OCI-LY7 (cell line): ENCODE measurements around the gene AMBP. TPM values are rescaled to one million over a fixed set of nuclear protein-coding genes. Genes with fewer than 3 reads are reported as not detected.

ENCODE experiments used
- BruUV-seq: library from RNA; stranded (reverse); fragments of 400-500 nt; replicated peaks from 2 replicates; lab custom pipeline; 2021; lab: Mats Ljungman, UMichigan
- CTCF ChIA-PET: fragments of 300-600 bp; sonication (Branson Sonifier 250); formaldehyde crosslinking; loops from one replicate; lab custom pipeline; 2022; ENCODE audit warnings: antibody characterized with exemption; ENCODE audit not compliant: unreplicated experiment; lab: Charles Lee
- POLR2A ChIA-PET: fragments of 300-600 bp; sonication (Branson Sonifier 250); formaldehyde crosslinking; loops from one replicate; lab custom pipeline; 2022; ENCODE audit warnings: antibody characterized with exemption; lab: Charles Lee
- DNase-seq: peaks from one replicate; pipeline ENCODE4 v3.0.0-alpha.2; 2015; ENCODE audit warnings: low spot score
- H2AFZ ChIP-seq: fragments of 200-600 bp; sonication (generic), shearing (Covaris generic); 2 replicates; pipeline ENCODE4 v1.6.1; 2014; ENCODE audit warnings: mild to moderate bottlenecking, antibody characterized with exemption, low read length, moderate library complexity
- H3K27ac ChIP-seq: fragments of 200-600 bp; sonication (generic); 2 replicates; pipeline ENCODE4 v1.5.1; 2014; ENCODE audit warnings: mixed run types, low read depth, mild to moderate bottlenecking, moderate library complexity, low read length, inconsistent platforms; ENCODE audit not compliant: poor library complexity, severe bottlenecking
- H3K36me3 ChIP-seq: fragments of 200-600 bp; sonication (generic); 2 replicates; pipeline ENCODE4 v1.6.1; 2014; ENCODE audit warnings: mild to moderate bottlenecking, antibody characterized with exemption, low read length, moderate library complexity, mixed read lengths; ENCODE audit not compliant: insufficient read depth
- H3K4me1 ChIP-seq: fragments of 200-600 bp; sonication (generic); 2 replicates; pipeline ENCODE4 v1.5.1; 2014; ENCODE audit warnings: mild to moderate bottlenecking, low read length; ENCODE audit not compliant: insufficient read depth, poor library complexity, severe bottlenecking
- H3K4me2 ChIP-seq: fragments of 200-600 bp; sonication (generic); 2 replicates; pipeline ENCODE4 v1.6.1; 2014; ENCODE audit warnings: mild to moderate bottlenecking, low read length
- H3K4me3 ChIP-seq: fragments of 200-600 bp; sonication (generic); 2 replicates; pipeline ENCODE4 v1.5.1; 2014; ENCODE audit warnings: mild to moderate bottlenecking, low read depth, low read length; ENCODE audit not compliant: poor library complexity, severe bottlenecking
- H3K79me2 ChIP-seq: fragments of 200-600 bp; sonication (generic); 2 replicates; pipeline ENCODE4 v1.6.1; 2016; ENCODE audit warnings: low read depth, mild to moderate bottlenecking, low read length, moderate library complexity, mixed read lengths; ENCODE audit not compliant: insufficient read depth
- H3K9me2 ChIP-seq: fragments of 200-600 bp; sonication (generic); 2 replicates; pipeline ENCODE4 v1.6.1; 2016; ENCODE audit warnings: mild to moderate bottlenecking, low read length, mixed read lengths; ENCODE audit not compliant: insufficient read depth
- H3K9me3 ChIP-seq: fragments of 200-600 bp; sonication (generic); 2 replicates; pipeline ENCODE4 v1.6.1; 2014; ENCODE audit warnings: mild to moderate bottlenecking, mixed run types, low read length, mixed read lengths
- H4K20me1 ChIP-seq: fragments of 200-600 bp; sonication (generic); 2 replicates; pipeline ENCODE4 v1.6.1; 2014; ENCODE audit warnings: mild to moderate bottlenecking, antibody characterized with exemption, low read length, moderate library complexity, mixed read lengths; ENCODE audit not compliant: insufficient read depth
- EZH2phosphoT487 ChIP-seq: fragments of 200-600 bp; sonication (generic); IDR thresholded peaks from 2 replicates; pipeline ENCODE4 v1.6.1; 2018; ENCODE audit warnings: low read depth, borderline replicate concordance, mild to moderate bottlenecking, mixed run types, antibody characterized with exemption, low read length, moderate library complexity, mixed read lengths
- intact Hi-C: fragments of 100-400 bp; cut with micrococcal nuclease; formaldehyde crosslinking; loops from one replicate; pipeline ENCODE4 v1.10.0; 2022; ENCODE audit not compliant: unreplicated experiment
- total RNA-seq, 2 experiments: library from RNA; depleted of rRNA in 1 of 2; stranded (reverse); fragments of >200 nt in 1 of 2; shearing (Covaris generic) in 1 of 2; gene quantifications; 2 replicates each; pipeline ENCODE4 v1.2.3, GENCODE V29; 2014 to 2022
- TF ChIP-seq, protein P1 (sequence below): fragments of 200-600 bp; sonication (generic); conservative IDR thresholded peaks from 2 replicates; pipeline ENCODE4 v1.5.1; 2014; ENCODE audit warnings: mild to moderate bottlenecking, antibody characterized with exemption, low read length, moderate library complexity, mixed read lengths

The AMBP gene
- total RNA-seq, 2 experiments from 2014 or later = not detected

GRCh38 chr9:114077162-114077837 is 800 bp downstream of the AMBP start:
- H4K20me1 ChIP-seq = no peaks in the 10 kb centered on the region
- H3K4me1 ChIP-seq = no peaks in the 10 kb centered on the region
- no peak overlapping the region for H3K4me3 ChIP-seq
- H3K9me3 ChIP-seq = no peaks in the 10 kb centered on the region
- H2AFZ ChIP-seq = no peak overlapping the region
- no peak for DNase-seq
- H3K27ac ChIP-seq = no peak overlapping the region
- intact Hi-C loops = no loop called here
- POLR2A ChIA-PET = no interaction called here
- no TSS peak for BruUV-seq
- no peaks in the 10 kb centered on the region for H3K9me2 ChIP-seq
- TF ChIP-seq, protein P1, sequence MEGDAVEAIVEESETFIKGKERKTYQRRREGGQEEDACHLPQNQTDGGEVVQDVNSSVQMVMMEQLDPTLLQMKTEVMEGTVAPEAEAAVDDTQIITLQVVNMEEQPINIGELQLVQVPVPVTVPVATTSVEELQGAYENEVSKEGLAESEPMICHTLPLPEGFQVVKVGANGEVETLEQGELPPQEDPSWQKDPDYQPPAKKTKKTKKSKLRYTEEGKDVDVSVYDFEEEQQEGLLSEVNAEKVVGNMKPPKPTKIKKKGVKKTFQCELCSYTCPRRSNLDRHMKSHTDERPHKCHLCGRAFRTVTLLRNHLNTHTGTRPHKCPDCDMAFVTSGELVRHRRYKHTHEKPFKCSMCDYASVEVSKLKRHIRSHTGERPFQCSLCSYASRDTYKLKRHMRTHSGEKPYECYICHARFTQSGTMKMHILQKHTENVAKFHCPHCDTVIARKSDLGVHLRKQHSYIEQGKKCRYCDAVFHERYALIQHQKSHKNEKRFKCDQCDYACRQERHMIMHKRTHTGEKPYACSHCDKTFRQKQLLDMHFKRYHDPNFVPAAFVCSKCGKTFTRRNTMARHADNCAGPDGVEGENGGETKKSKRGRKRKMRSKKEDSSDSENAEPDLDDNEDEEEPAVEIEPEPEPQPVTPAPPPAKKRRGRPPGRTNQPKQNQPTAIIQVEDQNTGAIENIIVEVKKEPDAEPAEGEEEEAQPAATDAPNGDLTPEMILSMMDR = no peak
- TF ChIP-seq EZH2phosphoT487 = no peak
- no peak overlapping the region for H3K4me2 ChIP-seq
- H3K79me2 ChIP-seq = no peaks in the 10 kb centered on the region
- H3K36me3 ChIP-seq = no peaks in the 10 kb centered on the region
- CTCF ChIA-PET = no interaction called here

GRCh38 chr9:114076237-114077161 is 1.6 kb downstream of the AMBP start:
- POLR2A ChIA-PET = interaction anchor here (0.6 kb wide), 1 partner anchor 904 kb away, joined by 3 read pairs; no protein-coding TSS in a partner anchor
- H3K79me2 ChIP-seq = no peaks in the 10 kb centered on the region
- intact Hi-C loops = no loop called here

More at GRCh38 chr9:114076237-114077161, 1.6 kb downstream of the AMBP start:
- H3K4me3 ChIP-seq = no peak overlapping the region
- H3K4me2 ChIP-seq = no peak overlapping the region
- CTCF ChIA-PET = no interaction called here
- H3K4me1 ChIP-seq = no peaks in the 10 kb centered on the region
- H2AFZ ChIP-seq = no peak overlapping the region
- H4K20me1 ChIP-seq = no peaks in the 10 kb centered on the region
- no peaks in the 10 kb centered on the region for H3K9me2 ChIP-seq
- no peak overlapping the region for H3K27ac ChIP-seq
- BruUV-seq = no TSS peak
- no peak for DNase-seq
- no peaks in the 10 kb centered on the region for H3K36me3 ChIP-seq
- no peaks in the 10 kb centered on the region for H3K9me3 ChIP-seq
- TF ChIP-seq EZH2phosphoT487 = no peak
- TF ChIP-seq, protein P1 = no peak
